HepG2 (cell line): ENCODE results near the gene YLPM1. TPM values are rescaled to one million over a fixed set of nuclear protein-coding genes. Genes with fewer than 3 reads are reported as not detected.

ENCODE experiments used
- ATF7 ChIP-seq, 2 experiments: fragments of 450-650 bp in 1 of 2; sonication (generic) in 1 of 2; formaldehyde crosslinking in 1 of 2; IDR thresholded peaks; 2 replicates each; pipeline versions ENCODE4 v1.4.0 to v1.6.1; 2016 to 2020; ENCODE audit warnings: antibody characterized with exemption in 1 of 2, mild to moderate bottlenecking in 1 of 2, missing genetic modification reagents in 1 of 2
- ATRX ChIP-seq: sonication (generic); formaldehyde crosslinking; IDR thresholded peaks from 2 replicates; pipeline ENCODE4 v1.4.0; 2020; ENCODE audit warnings: missing genetic modification reagents, borderline replicate concordance
- BCL6 ChIP-seq: IDR thresholded peaks from 2 replicates; pipeline ENCODE4 v1.6.1; 2016; ENCODE audit warnings: missing genetic modification reagents, missing compliant biosample characterization
- DMAP1 ChIP-seq: IDR thresholded peaks from 2 replicates; pipeline ENCODE4 v1.6.1; 2016
- DNMT1 ChIP-seq: sonication (generic); formaldehyde crosslinking; IDR thresholded peaks from 2 replicates; pipeline ENCODE4 v1.5.1; 2020; ENCODE audit warnings: mild to moderate bottlenecking, missing genetic modification reagents
- ELF3 ChIP-seq: IDR thresholded peaks from 2 replicates; pipeline ENCODE4 v1.6.1; 2016; ENCODE audit warnings: missing genetic modification reagents, missing compliant biosample characterization
- ETV6 ChIP-seq: sonication (generic); formaldehyde crosslinking; conservative IDR thresholded peaks from 2 replicates; pipeline ENCODE4 v1.4.0; 2020; ENCODE audit warnings: missing genetic modification reagents
- FLYWCH1 ChIP-seq: sonication (generic); formaldehyde crosslinking; IDR thresholded peaks from 2 replicates; pipeline ENCODE4 v1.8.1; 2023; ENCODE audit warnings: mild to moderate bottlenecking, missing genetic modification reagents
- HMG20A ChIP-seq: IDR thresholded peaks from 2 replicates; pipeline ENCODE4 v1.6.1; 2016; ENCODE audit warnings: borderline replicate concordance
- MZF1 ChIP-seq: sonication (generic); formaldehyde crosslinking; IDR thresholded peaks from 2 replicates; pipeline ENCODE4 v1.8.1; 2023; ENCODE audit warnings: mild to moderate bottlenecking, missing genetic modification reagents, borderline replicate concordance
- PCBP1 ChIP-seq: fragments of 200-400 bp; formaldehyde crosslinking; IDR thresholded peaks from 2 replicates; pipeline ENCODE4 v1.6.1; 2017; ENCODE audit warnings: mild to moderate bottlenecking, low read depth, low read length, borderline replicate concordance
- SALL1 ChIP-seq: sonication (generic); formaldehyde crosslinking; IDR thresholded peaks from 2 replicates; pipeline ENCODE4 v1.8.0; 2022; ENCODE audit warnings: mild to moderate bottlenecking, missing genetic modification reagents
- SMC3 ChIP-seq: IDR thresholded peaks from 2 replicates; pipeline ENCODE4 v1.6.1; 2011; ENCODE audit warnings: low read length, improper control_type of control experiment
- SP5 ChIP-seq: IDR thresholded peaks from 2 replicates; pipeline ENCODE4 v1.6.1; 2016; ENCODE audit warnings: low read depth, borderline replicate concordance
- ZBTB42 ChIP-seq: sonication (generic); formaldehyde crosslinking; IDR thresholded peaks from 2 replicates; pipeline ENCODE4 v1.5.0; 2020; ENCODE audit warnings: mild to moderate bottlenecking, missing genetic modification reagents
- ZFP82 ChIP-seq: sonication (generic); formaldehyde crosslinking; IDR thresholded peaks from 2 replicates; pipeline ENCODE4 v1.5.1; 2020; ENCODE audit warnings: mild to moderate bottlenecking, missing genetic modification reagents, borderline replicate concordance
- ZNF431 ChIP-seq: sonication (generic); formaldehyde crosslinking; IDR thresholded peaks from 2 replicates; pipeline ENCODE4 v1.9.0; 2022; ENCODE audit warnings: missing genetic modification reagents, low read depth, mild to moderate bottlenecking, borderline replicate concordance
- ZNF572 ChIP-seq: sonication (generic); formaldehyde crosslinking; IDR thresholded peaks from 2 replicates; pipeline ENCODE4 v1.5.1; 2020; ENCODE audit warnings: mild to moderate bottlenecking, missing genetic modification reagents
- ZNF605 ChIP-seq: sonication (generic); formaldehyde crosslinking; IDR thresholded peaks from 2 replicates; pipeline ENCODE4 v1.8.0; 2022; ENCODE audit warnings: mild to moderate bottlenecking, missing genetic modification reagents
- ZNF629 ChIP-seq: sonication (generic); formaldehyde crosslinking; conservative IDR thresholded peaks from 2 replicates; pipeline ENCODE4 v1.5.0; 2020; ENCODE audit warnings: missing genetic modification reagents
- ZNF670 ChIP-seq: sonication (generic); formaldehyde crosslinking; IDR thresholded peaks from 2 replicates; pipeline ENCODE4 v1.8.0; 2022; ENCODE audit warnings: mild to moderate bottlenecking, missing genetic modification reagents, borderline replicate concordance
- ZNF788 ChIP-seq: sonication (generic); formaldehyde crosslinking; IDR thresholded peaks from 2 replicates; pipeline ENCODE4 v1.5.0; 2020; ENCODE audit warnings: mild to moderate bottlenecking, missing genetic modification reagents, borderline replicate concordance
- polyA plus RNA-seq, 8 experiments: library from polyadenylated mRNA; depleted of rRNA in 3 of 8; stranded (reverse) in 7 of 8; unstranded in 1 of 8; fragments of >200 nt; fragmentation: Illumina TruSeq in 4 of 8; extraction: Trizol in 4 of 8; gene quantifications; 2 replicates each; pipeline versions ENCODE4 v1.2.1 to v1.2.3, GENCODE V29; 2011 to 2016; ENCODE audit warnings: low read depth in 4 of 8, missing spikeins in 1 of 8, mixed read lengths in 1 of 8; ENCODE audit not compliant: insufficient read depth in 1 of 8
- total RNA-seq, 5 experiments: library from RNA; depleted of rRNA; stranded (reverse); fragments of >200 nt; fragmentation: Illumina TruSeq; extraction: Trizol; gene quantifications; 2 replicates each; pipeline ENCODE4 v1.2.3, GENCODE V29; 2016; ENCODE audit warnings: low read depth in 1 of 5
- TF ChIP-seq, protein P1 (sequence below): sonication (generic); formaldehyde crosslinking; IDR thresholded peaks from 2 replicates; pipeline ENCODE4 v1.5.1; 2020; ENCODE audit warnings: mild to moderate bottlenecking, moderate library complexity, missing genetic modification reagents
- TF ChIP-seq, protein P2 (sequence below): sonication (generic); formaldehyde crosslinking; conservative IDR thresholded peaks from 2 replicates; pipeline ENCODE4 v1.5.0; 2020; ENCODE audit warnings: missing genetic modification reagents
- TF ChIP-seq, protein P3 (sequence below): sonication (generic); formaldehyde crosslinking; IDR thresholded peaks from 2 replicates; pipeline ENCODE4 v1.4.0; 2020; ENCODE audit warnings: missing genetic modification reagents, borderline replicate concordance

The YLPM1 gene
- total and polyA plus RNA-seq, 2 of the 13 experiments (the other 11 are each of a cell fraction or from before 2014, with no cell fraction given), result 6.7 to 21.9 TPM

DNA sequence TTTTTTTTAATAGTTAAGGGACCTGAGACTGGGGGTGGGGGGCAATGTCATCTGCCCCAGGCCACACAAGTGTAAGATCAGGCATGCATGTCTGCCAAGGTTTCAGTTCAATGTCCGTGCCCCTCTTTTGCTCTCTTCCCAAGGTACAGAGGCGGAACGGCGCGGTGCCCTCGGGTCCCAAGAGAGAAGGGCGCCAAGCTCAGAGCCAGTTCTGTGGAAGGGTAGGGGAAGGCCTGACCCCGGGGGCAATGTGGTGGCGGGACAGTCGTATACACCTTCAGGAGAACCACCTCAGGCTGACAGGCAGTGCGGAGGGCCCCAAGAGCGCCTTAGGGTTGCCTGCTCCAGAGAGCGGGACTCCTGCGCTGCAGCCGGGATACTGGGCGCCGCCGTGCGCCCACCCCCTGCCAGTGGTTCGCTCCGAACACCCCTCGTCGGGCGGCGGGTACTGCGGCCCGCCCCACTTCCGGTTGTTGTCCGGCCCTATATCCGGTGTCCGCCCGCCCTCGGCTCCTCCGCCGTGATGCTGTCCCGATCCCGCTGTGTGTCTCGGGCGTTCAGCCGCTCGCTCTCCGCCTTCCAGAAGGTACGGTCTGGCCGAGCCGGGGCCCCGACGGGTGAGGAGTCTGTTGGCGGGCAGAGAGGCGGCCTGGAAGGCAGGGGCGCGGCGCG, 118.5 kb downstream of the YLPM1 start, which contains the start of gene DLST (continued):
- TF ChIP-seq BCL6 (CRISPR knock-in tag) (peak; percentile 55), ZNF788 (CRISPR knock-in tag) (peak; percentile 88), SALL1 (CRISPR knock-in tag) (peak; percentile 64), ZNF431 (CRISPR knock-in tag) (peak; percentile 83), SP5 (0 out of 2 replicates have a peak, but pooled peaks have one; percentile 13), ATF7 (IDR thresholded peaks at IDR 0.05) (peak; percentile 65), ATF7 (CRISPR knock-in tag; IDR thresholded peaks at IDR 0.05) (no peak), MZF1 (CRISPR knock-in tag) (0 out of 2 replicates have a peak, but pooled peaks have one; percentile 16), ZNF670 (CRISPR knock-in tag) (no peak; the same call in 1 of the 2 replicates), ELF3 (CRISPR knock-in tag) (peak; percentile 63; the same call in 1 of the 2 replicates), DMAP1 (CRISPR knock-in tag) (peak; percentile 78), ZNF572 (CRISPR knock-in tag) (peak; percentile 23; the same call in 1 of the 2 replicates), ZNF629 (0 out of 2 replicates have a peak, but pooled peaks have one; percentile 11), ZNF605 (peak; percentile 85), SMC3 (no peak), ATRX (CRISPR knock-in tag) (no peak), PCBP1 (peak; percentile 96; the same call in 1 of the 2 replicates), ZBTB42 (CRISPR knock-in tag) (0 out of 2 replicates have a peak, but pooled peaks have one; percentile 54), ETV6 (CRISPR knock-in tag) (0 out of 2 replicates have a peak, but pooled peaks have one; percentile 40), FLYWCH1 (CRISPR knock-in tag) (peak; percentile 76; the same call in 1 of the 2 replicates), ZFP82 (CRISPR knock-in tag) (peak; percentile 37; the same call in 1 of the 2 replicates), HMG20A (CRISPR knock-in tag) (0 out of 2 replicates have a peak, but pooled peaks have one; percentile 26), DNMT1 (no peak)
- TF ChIP-seq, protein P1, sequence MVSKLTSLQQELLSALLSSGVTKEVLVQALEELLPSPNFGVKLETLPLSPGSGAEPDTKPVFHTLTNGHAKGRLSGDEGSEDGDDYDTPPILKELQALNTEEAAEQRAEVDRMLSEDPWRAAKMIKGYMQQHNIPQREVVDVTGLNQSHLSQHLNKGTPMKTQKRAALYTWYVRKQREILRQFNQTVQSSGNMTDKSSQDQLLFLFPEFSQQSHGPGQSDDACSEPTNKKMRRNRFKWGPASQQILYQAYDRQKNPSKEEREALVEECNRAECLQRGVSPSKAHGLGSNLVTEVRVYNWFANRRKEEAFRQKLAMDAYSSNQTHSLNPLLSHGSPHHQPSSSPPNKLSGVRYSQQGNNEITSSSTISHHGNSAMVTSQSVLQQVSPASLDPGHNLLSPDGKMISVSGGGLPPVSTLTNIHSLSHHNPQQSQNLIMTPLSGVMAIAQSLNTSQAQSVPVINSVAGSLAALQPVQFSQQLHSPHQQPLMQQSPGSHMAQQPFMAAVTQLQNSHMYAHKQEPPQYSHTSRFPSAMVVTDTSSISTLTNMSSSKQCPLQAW, result peak; percentile 87
- TF ChIP-seq, protein P2, sequence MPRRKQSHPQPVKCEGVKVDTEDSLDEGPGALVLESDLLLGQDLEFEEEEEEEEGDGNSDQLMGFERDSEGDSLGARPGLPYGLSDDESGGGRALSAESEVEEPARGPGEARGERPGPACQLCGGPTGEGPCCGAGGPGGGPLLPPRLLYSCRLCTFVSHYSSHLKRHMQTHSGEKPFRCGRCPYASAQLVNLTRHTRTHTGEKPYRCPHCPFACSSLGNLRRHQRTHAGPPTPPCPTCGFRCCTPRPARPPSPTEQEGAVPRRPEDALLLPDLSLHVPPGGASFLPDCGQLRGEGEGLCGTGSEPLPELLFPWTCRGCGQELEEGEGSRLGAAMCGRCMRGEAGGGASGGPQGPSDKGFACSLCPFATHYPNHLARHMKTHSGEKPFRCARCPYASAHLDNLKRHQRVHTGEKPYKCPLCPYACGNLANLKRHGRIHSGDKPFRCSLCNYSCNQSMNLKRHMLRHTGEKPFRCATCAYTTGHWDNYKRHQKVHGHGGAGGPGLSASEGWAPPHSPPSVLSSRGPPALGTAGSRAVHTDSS (CRISPR knock-in tag), result peak; percentile 89; the same call in 1 of the 2 replicates
- TF ChIP-seq, protein P3, sequence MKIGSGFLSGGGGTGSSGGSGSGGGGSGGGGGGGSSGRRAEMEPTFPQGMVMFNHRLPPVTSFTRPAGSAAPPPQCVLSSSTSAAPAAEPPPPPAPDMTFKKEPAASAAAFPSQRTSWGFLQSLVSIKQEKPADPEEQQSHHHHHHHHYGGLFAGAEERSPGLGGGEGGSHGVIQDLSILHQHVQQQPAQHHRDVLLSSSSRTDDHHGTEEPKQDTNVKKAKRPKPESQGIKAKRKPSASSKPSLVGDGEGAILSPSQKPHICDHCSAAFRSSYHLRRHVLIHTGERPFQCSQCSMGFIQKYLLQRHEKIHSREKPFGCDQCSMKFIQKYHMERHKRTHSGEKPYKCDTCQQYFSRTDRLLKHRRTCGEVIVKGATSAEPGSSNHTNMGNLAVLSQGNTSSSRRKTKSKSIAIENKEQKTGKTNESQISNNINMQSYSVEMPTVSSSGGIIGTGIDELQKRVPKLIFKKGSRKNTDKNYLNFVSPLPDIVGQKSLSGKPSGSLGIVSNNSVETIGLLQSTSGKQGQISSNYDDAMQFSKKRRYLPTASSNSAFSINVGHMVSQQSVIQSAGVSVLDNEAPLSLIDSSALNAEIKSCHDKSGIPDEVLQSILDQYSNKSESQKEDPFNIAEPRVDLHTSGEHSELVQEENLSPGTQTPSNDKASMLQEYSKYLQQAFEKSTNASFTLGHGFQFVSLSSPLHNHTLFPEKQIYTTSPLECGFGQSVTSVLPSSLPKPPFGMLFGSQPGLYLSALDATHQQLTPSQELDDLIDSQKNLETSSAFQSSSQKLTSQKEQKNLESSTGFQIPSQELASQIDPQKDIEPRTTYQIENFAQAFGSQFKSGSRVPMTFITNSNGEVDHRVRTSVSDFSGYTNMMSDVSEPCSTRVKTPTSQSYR (CRISPR knock-in tag), result 0 out of 2 replicates have a peak, but pooled peaks have one; percentile 17
